ENCODE results near the gene CCDC81. TPM values are rescaled to one million over a fixed set of nuclear protein-coding genes. Genes with fewer than 3 reads are reported as not detected.
A peak's percentile ranks its signal among the peaks of the same experiment; 100 is the strongest.
"Not testable (repeated sequence)": the region's sequence is repeated elsewhere in the genome, so short reads cannot be mapped to it uniquely, and the experiment has no call there.

Gene CCDC81
- 0.52 TPM for total RNA-seq

- H3K9ac ChIP-seq (ENCODE audit: low read depth in 1 of 3, low read length in 3 of 3), result no peak within 1 kb of the TSS
- peak within 1 kb of the TSS in 1 of 3 donors; percentile 14 for H3K4me3 ChIP-seq (ENCODE audit: low read length in 3 of 3)
- no peak within 1 kb of the TSS for H3K27ac ChIP-seq (ENCODE audit: low read depth, low read length)
- no peaks in the 10 kb centered on the region for H3K27me3 ChIP-seq (ENCODE audit: control insufficient read depth in 3 of 3, insufficient read depth in 3 of 3, low read length in 3 of 3)
- H3K36me3 ChIP-seq (ENCODE audit: control insufficient read depth in 3 of 3, insufficient read depth in 3 of 3, low read length in 3 of 3), result no peaks in the 10 kb centered on the region
- no peaks in the 10 kb centered on the region for H3K9me3 ChIP-seq (ENCODE audit: control insufficient read depth in 3 of 3, low read length in 3 of 3)
- H3K4me1 ChIP-seq (ENCODE audit: control insufficient read depth in 3 of 3, insufficient read depth in 3 of 3, low read length in 3 of 3), result peaks cover 0 to 11% (median 0%) of the 10 kb centered on the region in 3 donors
Measured at GRCh38 chr11:86374586-86374985, at the start of gene CCDC81. Gene CCDC81, plus strand, starts transcription at chr11:86374887. Its CDS starts 277 bp downstream, at chr11:86375164.

GRCh38 chr11:86335131-86335767 lies 39.4 kb upstream of the CCDC81 start:
- H3K9me3 ChIP-seq (ENCODE audit: control insufficient read depth in 3 of 3, low read length in 3 of 3), result no peaks in the 10 kb centered on the region
- no peaks in the 10 kb centered on the region for H3K4me1 ChIP-seq (ENCODE audit: control insufficient read depth in 3 of 3, insufficient read depth in 3 of 3, low read length in 3 of 3)
- H3K4me3 ChIP-seq (ENCODE audit: low read length in 3 of 3), result no peak overlapping the region
- H3K36me3 ChIP-seq (ENCODE audit: control insufficient read depth in 3 of 3, insufficient read depth in 3 of 3, low read length in 3 of 3), result peaks cover 6 to 21% (median 11%) of the 10 kb centered on the region in 3 donors
- no peaks in the 10 kb centered on the region for H3K27me3 ChIP-seq (ENCODE audit: control insufficient read depth in 3 of 3, insufficient read depth in 3 of 3, low read length in 3 of 3)
- H3K27ac ChIP-seq (ENCODE audit: low read depth, low read length), result no peak overlapping the region
- no peak overlapping the region for H3K9ac ChIP-seq (ENCODE audit: low read depth in 1 of 3, low read length in 3 of 3)

- Histone ChIP-seq H3K27me3 (ENCODE audit: control insufficient read depth in 3 of 3, insufficient read depth in 3 of 3, low read length in 3 of 3) (no peaks in the 10 kb centered on the region), H3K27ac (ENCODE audit: low read depth, low read length) (no peak overlapping the region)
Measured at GRCh38 chr11:86337227-86337626, 37.5 kb upstream of the CCDC81 start.

GRCh38 chr11:86341382-86341781 lies 33.3 kb upstream of the CCDC81 start:
- Histone ChIP-seq H3K4me3 (ENCODE audit: low read length in 3 of 3) (no peak overlapping the region), H3K36me3 (ENCODE audit: control insufficient read depth in 3 of 3, insufficient read depth in 3 of 3, low read length in 3 of 3) (peaks cover 6 to 16% (median 11%) of the 10 kb centered on the region in 3 donors), H3K9ac (ENCODE audit: low read depth in 1 of 3, low read length in 3 of 3) (no peak overlapping the region), H3K9me3 (ENCODE audit: control insufficient read depth in 3 of 3, low read length in 3 of 3) (no peaks in the 10 kb centered on the region), H3K27ac (ENCODE audit: low read depth, low read length) (no peak overlapping the region), H3K27me3 (ENCODE audit: control insufficient read depth in 3 of 3, insufficient read depth in 3 of 3, low read length in 3 of 3) (no peaks in the 10 kb centered on the region), H3K4me1 (ENCODE audit: control insufficient read depth in 3 of 3, insufficient read depth in 3 of 3, low read length in 3 of 3) (no peaks in the 10 kb centered on the region)

More at GRCh38 chr11:86337227-86337626, 37.5 kb upstream of the CCDC81 start:
- Histone ChIP-seq H3K4me1 (ENCODE audit: control insufficient read depth in 3 of 3, insufficient read depth in 3 of 3, low read length in 3 of 3) (no peaks in the 10 kb centered on the region), H3K4me3 (ENCODE audit: low read length in 3 of 3) (no peak overlapping the region), H3K36me3 (ENCODE audit: control insufficient read depth in 3 of 3, insufficient read depth in 3 of 3, low read length in 3 of 3) (peaks cover 6 to 21% (median 11%) of the 10 kb centered on the region in 3 donors), H3K9ac (ENCODE audit: low read depth in 1 of 3, low read length in 3 of 3) (no peak overlapping the region), H3K9me3 (ENCODE audit: control insufficient read depth in 3 of 3, low read length in 3 of 3) (no peaks in the 10 kb centered on the region)

- Histone ChIP-seq H3K9ac (ENCODE audit: low read depth in 1 of 3, low read length in 3 of 3) (no peak overlapping the region), H3K4me1 (ENCODE audit: control insufficient read depth in 3 of 3, insufficient read depth in 3 of 3, low read length in 3 of 3) (no peaks in the 10 kb centered on the region), H3K27ac (ENCODE audit: low read depth, low read length) (no peak overlapping the region), H3K27me3 (ENCODE audit: control insufficient read depth in 3 of 3, insufficient read depth in 3 of 3, low read length in 3 of 3) (no peaks in the 10 kb centered on the region), H3K36me3 (ENCODE audit: control insufficient read depth in 3 of 3, insufficient read depth in 3 of 3, low read length in 3 of 3) (peaks cover 0 to 6% (median 0%) of the 10 kb centered on the region in 3 donors), H3K9me3 (ENCODE audit: control insufficient read depth in 3 of 3, low read length in 3 of 3) (no peaks in the 10 kb centered on the region), H3K4me3 (ENCODE audit: low read length in 3 of 3) (no peak overlapping the region)
Measured at GRCh38 chr11:86346513-86346912, 28.2 kb upstream of the CCDC81 start.

- Histone ChIP-seq H3K9me3 (ENCODE audit: control insufficient read depth in 3 of 3, low read length in 3 of 3) (no peaks in the 10 kb centered on the region), H3K4me1 (ENCODE audit: control insufficient read depth in 3 of 3, insufficient read depth in 3 of 3, low read length in 3 of 3) (no peaks in the 10 kb centered on the region), H3K9ac (ENCODE audit: low read depth in 1 of 3, low read length in 3 of 3) (no peak overlapping the region), H3K4me3 (ENCODE audit: low read length in 3 of 3) (no peak overlapping the region), H3K27ac (ENCODE audit: low read depth, low read length) (no peak overlapping the region), H3K36me3 (ENCODE audit: control insufficient read depth in 3 of 3, insufficient read depth in 3 of 3, low read length in 3 of 3) (no peaks in the 10 kb centered on the region), H3K27me3 (ENCODE audit: control insufficient read depth in 3 of 3, insufficient read depth in 3 of 3, low read length in 3 of 3) (no peaks in the 10 kb centered on the region)
Measured at GRCh38 chr11:86355256-86355655, 19.4 kb upstream of the CCDC81 start.

GRCh38 chr11:86357412-86357811 lies 17.3 kb upstream of the CCDC81 start:
- not testable (repeated sequence) for H3K27me3 ChIP-seq (ENCODE audit: control insufficient read depth in 3 of 3, insufficient read depth in 3 of 3, low read length in 3 of 3)

GRCh38 chr11:86358720-86359119 lies 16.0 kb upstream of the CCDC81 start:
- Histone ChIP-seq H3K4me3 (ENCODE audit: low read length in 3 of 3) (no peak overlapping the region), H3K4me1 (ENCODE audit: control insufficient read depth in 3 of 3, insufficient read depth in 3 of 3, low read length in 3 of 3) (no peaks in the 10 kb centered on the region), H3K9ac (ENCODE audit: low read depth in 1 of 3, low read length in 3 of 3) (no peak overlapping the region), H3K27ac (ENCODE audit: low read depth, low read length) (no peak overlapping the region), H3K36me3 (ENCODE audit: control insufficient read depth in 3 of 3, insufficient read depth in 3 of 3, low read length in 3 of 3) (no peaks in the 10 kb centered on the region), H3K9me3 (ENCODE audit: control insufficient read depth in 3 of 3, low read length in 3 of 3) (no peaks in the 10 kb centered on the region), H3K27me3 (ENCODE audit: control insufficient read depth in 3 of 3, insufficient read depth in 3 of 3, low read length in 3 of 3) (no peaks in the 10 kb centered on the region)

More at GRCh38 chr11:86357412-86357811, 17.3 kb upstream of the CCDC81 start:
- not testable (repeated sequence) for H3K27ac ChIP-seq (ENCODE audit: low read depth, low read length); H3K36me3 ChIP-seq (ENCODE audit: control insufficient read depth in 3 of 3, insufficient read depth in 3 of 3, low read length in 3 of 3); H3K9me3 ChIP-seq (ENCODE audit: control insufficient read depth in 3 of 3, low read length in 3 of 3); H3K4me1 ChIP-seq (ENCODE audit: control insufficient read depth in 3 of 3, insufficient read depth in 3 of 3, low read length in 3 of 3); H3K9ac ChIP-seq (ENCODE audit: low read depth in 1 of 3, low read length in 3 of 3); H3K4me3 ChIP-seq (ENCODE audit: low read length in 3 of 3)

GRCh38 chr11:86360775-86361395 lies 13.8 kb upstream of the CCDC81 start:
- Histone ChIP-seq H3K27ac (ENCODE audit: low read depth, low read length) (no peak overlapping the region), H3K9me3 (ENCODE audit: control insufficient read depth in 3 of 3, low read length in 3 of 3) (no peaks in the 10 kb centered on the region), H3K4me3 (ENCODE audit: low read length in 3 of 3) (no peak overlapping the region), H3K27me3 (ENCODE audit: control insufficient read depth in 3 of 3, insufficient read depth in 3 of 3, low read length in 3 of 3) (no peaks in the 10 kb centered on the region), H3K4me1 (ENCODE audit: control insufficient read depth in 3 of 3, insufficient read depth in 3 of 3, low read length in 3 of 3) (no peaks in the 10 kb centered on the region), H3K36me3 (ENCODE audit: control insufficient read depth in 3 of 3, insufficient read depth in 3 of 3, low read length in 3 of 3) (no peaks in the 10 kb centered on the region), H3K9ac (ENCODE audit: low read depth in 1 of 3, low read length in 3 of 3) (no peak overlapping the region)

GRCh38 chr11:86363424-86363823 lies 11.3 kb upstream of the CCDC81 start:
- H3K27me3 ChIP-seq (ENCODE audit: control insufficient read depth in 3 of 3, insufficient read depth in 3 of 3, low read length in 3 of 3), result no peaks in the 10 kb centered on the region
- no peaks in the 10 kb centered on the region for H3K4me1 ChIP-seq (ENCODE audit: control insufficient read depth in 3 of 3, insufficient read depth in 3 of 3, low read length in 3 of 3)
- H3K9me3 ChIP-seq (ENCODE audit: control insufficient read depth in 3 of 3, low read length in 3 of 3), result no peaks in the 10 kb centered on the region
- no peak overlapping the region for H3K27ac ChIP-seq (ENCODE audit: low read depth, low read length)
- H3K9ac ChIP-seq (ENCODE audit: low read depth in 1 of 3, low read length in 3 of 3), result no peak overlapping the region
- no peak overlapping the region for H3K4me3 ChIP-seq (ENCODE audit: low read length in 3 of 3)
- H3K36me3 ChIP-seq (ENCODE audit: control insufficient read depth in 3 of 3, insufficient read depth in 3 of 3, low read length in 3 of 3), result no peaks in the 10 kb centered on the region
